Subcutaneous abdominal adipose tissue (tissue), 5 donors: Measurements from ENCODE around the gene MAGED4B.
"Not testable (repeated sequence)": the region's sequence is repeated elsewhere in the genome, so short reads cannot be mapped to it uniquely, and the experiment has no call there.

Experiments used
- H3K27ac ChIP-seq: one replicate; pipeline ENCODE4 v1.7.0; 2013; ENCODE audit warnings: low read depth, mild to moderate bottlenecking, inconsistent platforms, low read length, moderate library complexity
- H3K27me3 ChIP-seq, 5 donors: one replicate each; pipeline ENCODE4 v1.7.0; 2013; ENCODE audit warnings: low read length in 5 of 5, inconsistent platforms in 1 of 5; ENCODE audit not compliant: control insufficient read depth in 5 of 5, insufficient read depth in 4 of 5
- H3K36me3 ChIP-seq, 5 donors: one replicate each; pipeline ENCODE4 v1.7.0; 2013; ENCODE audit warnings: low read length in 5 of 5; ENCODE audit not compliant: control insufficient read depth in 5 of 5, insufficient read depth in 5 of 5
- H3K4me1 ChIP-seq, 5 donors: one replicate each; pipeline ENCODE4 v1.7.0; 2013; ENCODE audit warnings: low read length in 5 of 5, mild to moderate bottlenecking in 3 of 5, moderate library complexity in 1 of 5; ENCODE audit not compliant: control insufficient read depth in 5 of 5, insufficient read depth in 5 of 5
- H3K4me3 ChIP-seq, 5 donors: one replicate each; pipeline ENCODE4 v1.7.0; 2013; ENCODE audit warnings: low read length in 5 of 5, low read depth in 1 of 5
- H3K9ac ChIP-seq, 5 donors: one replicate each; pipeline ENCODE4 v1.7.0; 2013; ENCODE audit warnings: low read length in 5 of 5, mild to moderate bottlenecking in 4 of 5, moderate library complexity in 3 of 5
- H3K9me3 ChIP-seq, 5 donors: one replicate each; pipeline ENCODE4 v1.7.0; 2013; ENCODE audit warnings: low read length in 5 of 5; ENCODE audit not compliant: control insufficient read depth in 5 of 5
- donor health status: healthy.
- donor health status: healthy.
- donor health status: healthy.
- donor health status: healthy.
- donor health status: healthy.

Gene MAGED4B, protein sequence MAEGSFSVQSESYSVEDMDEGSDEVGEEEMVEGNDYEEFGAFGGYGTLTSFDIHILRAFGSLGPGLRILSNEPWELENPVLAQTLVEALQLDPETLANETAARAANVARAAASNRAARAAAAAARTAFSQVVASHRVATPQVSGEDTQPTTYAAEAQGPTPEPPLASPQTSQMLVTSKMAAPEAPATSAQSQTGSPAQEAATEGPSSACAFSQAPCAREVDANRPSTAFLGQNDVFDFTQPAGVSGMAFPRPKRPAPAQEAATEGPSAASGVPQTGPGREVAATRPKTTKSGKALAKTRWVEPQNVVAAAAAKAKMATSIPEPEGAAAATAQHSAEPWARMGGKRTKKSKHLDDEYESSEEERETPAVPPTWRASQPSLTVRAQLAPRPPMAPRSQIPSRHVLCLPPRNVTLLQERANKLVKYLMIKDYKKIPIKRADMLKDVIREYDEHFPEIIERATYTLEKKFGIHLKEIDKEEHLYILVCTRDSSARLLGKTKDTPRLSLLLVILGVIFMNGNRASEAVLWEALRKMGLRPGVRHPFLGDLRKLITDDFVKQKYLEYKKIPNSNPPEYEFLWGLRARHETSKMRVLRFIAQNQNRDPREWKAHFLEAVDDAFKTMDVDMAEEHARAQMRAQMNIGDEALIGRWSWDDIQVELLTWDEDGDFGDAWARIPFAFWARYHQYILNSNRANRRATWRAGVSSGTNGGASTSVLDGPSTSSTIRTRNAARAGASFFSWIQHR

DNA sequence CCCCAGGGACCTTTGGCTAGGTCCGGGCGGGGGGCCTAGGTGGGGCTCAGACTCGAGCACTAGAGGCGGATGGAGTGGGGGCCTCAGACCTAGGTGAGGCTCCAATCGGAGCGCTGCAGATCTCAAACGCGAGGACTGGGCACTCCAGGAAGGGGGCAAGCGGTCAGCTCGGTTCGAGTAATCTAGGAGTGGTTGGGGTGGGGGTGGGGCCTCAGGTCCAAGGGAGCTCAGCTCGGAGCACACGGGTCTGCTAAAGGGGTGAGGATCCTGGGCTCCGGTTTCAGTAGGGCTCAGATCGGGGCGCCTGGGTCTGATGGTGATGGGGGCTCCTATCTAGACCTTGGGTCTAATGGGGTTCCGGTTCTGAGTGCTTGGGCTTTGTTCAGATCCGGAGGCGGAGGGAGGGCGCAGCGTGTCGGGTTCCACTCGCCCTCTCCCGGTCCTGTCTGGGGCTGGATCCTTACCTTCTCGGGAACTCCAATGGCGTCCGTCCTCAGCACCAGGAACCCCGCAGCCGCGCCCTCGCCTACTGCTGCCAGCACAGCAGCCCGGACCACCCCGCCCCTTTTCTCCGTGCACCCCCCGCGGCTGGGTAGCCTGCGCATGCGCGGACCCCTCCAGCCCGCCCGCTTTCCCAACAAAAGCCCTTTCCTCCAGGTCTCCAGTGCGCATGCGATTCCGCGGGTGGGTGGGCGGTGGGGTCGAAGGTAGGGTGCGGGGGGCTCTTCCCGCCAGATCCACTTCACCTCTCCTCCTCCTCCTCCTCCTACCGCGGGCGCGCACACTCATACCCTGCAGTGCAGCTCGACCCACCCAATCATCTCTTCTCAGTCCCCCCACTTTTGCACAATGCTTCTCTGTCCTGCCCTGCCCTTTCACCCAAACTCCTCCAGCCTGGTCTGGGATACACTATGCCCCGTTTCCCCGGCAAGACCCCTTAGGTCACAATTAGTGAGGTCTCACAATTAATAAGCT is at the start of gene MAGED4B:
MAGED4B (minus strand) TSS at position 518 of the 975 bp plus-strand sequence. CDS start 1,011 bp downstream, outside the sequence.
- not testable (repeated sequence) for H3K9me3 ChIP-seq, H3K36me3 ChIP-seq, H3K27ac ChIP-seq, H3K4me1 ChIP-seq, H3K9ac ChIP-seq, H3K4me3 ChIP-seq, H3K27me3 ChIP-seq

DNA sequence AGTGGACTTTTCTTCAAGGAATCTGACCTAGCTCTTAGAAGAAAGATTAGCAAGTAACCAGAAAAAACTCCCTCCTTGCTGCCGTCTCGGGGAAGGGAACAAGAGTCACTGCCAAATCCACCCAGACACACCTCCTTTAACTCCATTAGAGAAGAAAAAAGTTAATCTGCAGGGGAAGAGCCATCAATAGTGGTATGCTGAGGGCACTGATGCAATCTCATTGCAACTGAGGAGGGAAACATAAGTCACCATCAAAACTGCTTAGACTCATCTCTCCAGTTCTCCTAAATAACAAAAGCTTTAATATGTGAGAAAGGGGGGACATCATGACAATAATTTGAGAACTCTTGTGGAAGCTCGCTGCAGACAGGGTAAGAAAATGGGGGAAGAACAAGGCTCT is 49.3 kb upstream of the MAGED4B start:
- Histone ChIP-seq H3K27ac (no peak overlapping the region), H3K9me3 (peaks cover 0 to 6% (median 3%) of the 10 kb centered on the region in 5 donors), H3K36me3 (no peaks in the 10 kb centered on the region), H3K9ac (no peak overlapping the region), H3K27me3 (peaks cover 0 to 4% (median 0%) of the 10 kb centered on the region in 5 donors), H3K4me3 (no peak overlapping the region), H3K4me1 (no peaks in the 10 kb centered on the region)

DNA sequence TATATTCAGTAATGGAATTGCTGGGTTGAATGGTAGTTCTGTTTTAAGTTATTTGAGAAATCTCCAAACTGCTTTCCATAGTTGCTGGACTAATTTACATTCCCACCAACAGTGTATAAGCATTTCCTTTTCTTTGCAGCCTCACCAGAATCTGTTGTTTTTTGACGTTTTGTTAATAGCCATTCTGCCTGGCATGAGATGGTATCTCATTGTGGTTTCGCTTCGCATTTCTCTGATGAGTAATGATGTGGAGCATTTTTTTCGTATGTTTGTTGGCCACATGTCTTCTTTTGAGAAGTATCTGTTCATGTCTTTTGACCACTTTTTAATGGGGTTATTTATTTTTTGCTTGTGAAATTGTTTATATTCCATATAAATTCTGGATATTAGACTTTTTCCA is 13.6 kb upstream of the MAGED4B start:
- Histone ChIP-seq H3K4me3 (no peak overlapping the region), H3K9me3 (no peaks in the 10 kb centered on the region), H3K4me1 (no peaks in the 10 kb centered on the region), H3K36me3 (no peaks in the 10 kb centered on the region), H3K9ac (no peak overlapping the region), H3K27me3 (peaks cover 0 to 3% (median 0%) of the 10 kb centered on the region in 5 donors), H3K27ac (no peak overlapping the region)

DNA sequence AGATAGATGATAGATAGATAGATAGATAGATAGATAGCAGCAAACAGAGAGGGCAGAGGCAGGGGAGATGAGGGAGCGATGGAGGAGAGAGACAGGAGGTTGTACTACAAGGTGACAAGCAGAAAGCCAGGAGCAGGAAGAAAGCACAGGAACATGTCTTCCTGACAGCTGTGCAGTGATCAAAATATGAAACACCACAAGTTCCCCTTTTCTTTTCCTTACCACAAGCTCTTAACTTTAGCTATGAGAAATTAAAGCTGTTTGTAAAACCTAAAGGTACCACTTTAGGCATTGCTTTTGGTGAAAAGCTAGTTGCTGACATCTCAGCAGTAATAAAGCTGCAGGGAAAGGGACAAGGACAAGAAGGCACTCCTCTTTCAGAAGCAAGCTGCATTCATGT is 9.1 kb upstream of the MAGED4B start:
- no peaks in the 10 kb centered on the region for H3K9me3 ChIP-seq
- H3K27ac ChIP-seq: no peak overlapping the region
- H3K9ac ChIP-seq: no peak overlapping the region
- H3K27me3 ChIP-seq: peaks cover 0 to 3% (median 0%) of the 10 kb centered on the region in 5 donors
- no peak overlapping the region for H3K4me3 ChIP-seq
- no peaks in the 10 kb centered on the region for H3K36me3 ChIP-seq
- no peaks in the 10 kb centered on the region for H3K4me1 ChIP-seq

DNA sequence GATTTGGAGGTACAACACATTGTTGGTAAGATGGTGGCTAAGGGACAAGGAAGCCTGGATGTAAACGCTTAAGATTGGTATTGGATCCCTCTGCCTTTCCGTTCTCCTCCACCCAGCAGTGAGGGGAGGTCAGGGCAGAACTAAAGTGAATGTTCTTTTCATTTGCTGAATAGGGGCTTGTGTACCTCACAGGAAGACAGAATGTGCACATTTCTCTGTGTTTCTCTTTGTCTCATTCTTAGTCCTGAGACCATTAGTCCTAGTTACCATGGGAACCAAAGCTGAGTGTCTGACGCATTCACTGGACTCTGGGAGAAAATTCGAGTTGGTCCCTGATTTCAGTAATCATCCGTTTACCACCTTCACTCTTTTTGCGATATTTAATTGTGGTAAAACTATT is 26.7 kb downstream of the MAGED4B start:
- H3K27me3 ChIP-seq: peaks cover 0 to 14% (median 8%) of the 10 kb centered on the region in 5 donors
- H3K27ac ChIP-seq, H3K4me1 ChIP-seq, H3K36me3 ChIP-seq, H3K4me3 ChIP-seq, H3K9ac ChIP-seq, H3K9me3 ChIP-seq: not testable (repeated sequence)

DNA sequence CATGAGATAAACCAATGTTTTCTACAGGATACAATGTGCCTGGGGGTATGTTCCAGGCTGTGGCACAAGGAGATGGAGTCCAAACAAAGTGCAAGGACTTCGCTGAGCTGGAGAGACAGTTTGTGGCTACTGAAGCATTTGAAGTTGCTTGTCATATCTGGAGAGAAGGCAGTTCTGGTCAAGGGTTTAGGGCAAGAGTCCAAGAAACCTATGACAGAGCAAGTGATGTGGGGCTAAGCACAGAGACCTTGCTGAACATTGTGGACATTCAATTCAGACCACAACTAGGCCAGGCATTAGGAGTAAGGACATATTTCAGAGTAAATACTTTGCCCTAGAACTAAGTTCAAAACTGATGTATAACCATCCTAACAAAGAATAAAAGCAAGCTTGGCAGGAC is 34.8 kb downstream of the MAGED4B start:
- Histone ChIP-seq H3K27me3 (peaks cover 0 to 20% (median 8%) of the 10 kb centered on the region in 5 donors), H3K4me1 (no peaks in the 10 kb centered on the region), H3K27ac (no peak overlapping the region), H3K9ac (no peak overlapping the region), H3K9me3 (no peaks in the 10 kb centered on the region), H3K36me3 (no peaks in the 10 kb centered on the region), H3K4me3 (no peak overlapping the region)

DNA sequence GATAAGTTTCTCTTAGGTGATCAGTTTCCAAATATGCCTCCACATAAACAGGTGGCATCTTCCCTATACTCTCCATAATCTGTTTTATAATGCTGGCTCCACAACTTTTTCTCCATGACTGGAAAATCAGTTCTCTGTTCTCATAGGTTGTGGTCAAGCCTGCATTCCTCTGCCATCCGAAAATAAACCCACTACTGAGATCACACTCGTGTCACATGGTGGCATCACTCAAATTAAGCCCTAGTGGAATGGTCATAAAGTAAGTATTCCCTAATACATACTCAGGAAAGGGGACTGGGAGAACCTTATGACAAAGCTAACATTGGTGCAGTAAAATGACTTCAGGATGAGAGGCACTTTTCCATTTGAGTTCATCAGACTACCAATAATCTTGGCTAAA is 37.6 kb downstream of the MAGED4B start:
- H3K27ac ChIP-seq: no peak overlapping the region

DNA sequence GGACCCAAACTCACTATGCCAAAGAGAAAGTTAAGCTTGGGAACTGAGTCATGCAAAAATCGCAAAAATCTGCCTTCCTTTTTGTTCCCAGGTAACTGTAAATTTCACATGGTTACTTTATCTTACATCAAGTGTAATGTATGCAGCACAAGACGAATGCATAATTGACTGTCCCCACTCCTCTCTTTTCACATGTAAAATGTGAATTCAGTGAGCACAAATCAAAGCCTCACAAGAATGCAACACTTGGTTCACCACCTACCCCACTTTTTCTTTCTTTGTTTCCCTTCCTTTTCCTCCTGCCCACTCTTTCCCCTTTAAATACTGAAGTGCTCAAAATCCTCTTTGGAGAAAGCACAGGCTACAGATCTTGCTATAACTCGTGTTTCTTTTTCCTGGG is 53.2 kb downstream of the MAGED4B start:
- no peaks in the 10 kb centered on the region for H3K36me3 ChIP-seq
- H3K9ac ChIP-seq: no peak overlapping the region
- H3K27ac ChIP-seq: no peak overlapping the region

More for the DNA sequence above, 37.6 kb downstream of the MAGED4B start:
- H3K36me3 ChIP-seq: no peaks in the 10 kb centered on the region
- no peak overlapping the region for H3K4me3 ChIP-seq
- H3K9me3 ChIP-seq: no peaks in the 10 kb centered on the region
- no peaks in the 10 kb centered on the region for H3K4me1 ChIP-seq
- H3K27me3 ChIP-seq: peaks cover 0 to 5% (median 0%) of the 10 kb centered on the region in 5 donors
- H3K9ac ChIP-seq: no peak overlapping the region

More for the DNA sequence above, 53.2 kb downstream of the MAGED4B start:
- Histone ChIP-seq H3K9me3 (peaks cover 0 to 6% (median 1%) of the 10 kb centered on the region in 5 donors), H3K4me3 (no peak overlapping the region), H3K4me1 (peaks cover 0 to 4% (median 0%) of the 10 kb centered on the region in 5 donors), H3K27me3 (peaks cover 0 to 3% (median 0%) of the 10 kb centered on the region in 5 donors)
